GM19438 (cell line): ENCODE data around the gene PPIH.
A peak's percentile ranks its signal among the peaks of the same experiment; 100 is the strongest.
"Not testable (repeated sequence)": the region's sequence is repeated elsewhere in the genome, so short reads cannot be mapped to it uniquely, and the experiment has no call there.

Experiments
- ATAC-seq: cut with Tn5 transposase; IDR thresholded peaks from one replicate; pipeline ENCODE4 v1.9.1; 2021; ENCODE audit warnings: low read depth; ENCODE audit not compliant: unreplicated experiment

The PPIH gene

GRCh38 chr1:42681741-42682483 lies 23.7 kb downstream of the PPIH start, which contains the start of gene YBX1:
Gene YBX1 (plus strand): TSS chr1:42682418. CDS start chr1:42682566, 148 bp downstream.
- peak; percentile 89 for ATAC-seq

DNA sequence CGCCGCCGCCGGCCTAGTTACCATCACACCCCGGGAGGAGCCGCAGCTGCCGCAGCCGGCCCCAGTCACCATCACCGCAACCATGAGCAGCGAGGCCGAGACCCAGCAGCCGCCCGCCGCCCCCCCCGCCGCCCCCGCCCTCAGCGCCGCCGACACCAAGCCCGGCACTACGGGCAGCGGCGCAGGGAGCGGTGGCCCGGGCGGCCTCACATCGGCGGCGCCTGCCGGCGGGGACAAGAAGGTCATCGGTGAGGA lies 24.2 kb downstream of the PPIH start:
- peak; percentile 5 for ATAC-seq

DNA sequence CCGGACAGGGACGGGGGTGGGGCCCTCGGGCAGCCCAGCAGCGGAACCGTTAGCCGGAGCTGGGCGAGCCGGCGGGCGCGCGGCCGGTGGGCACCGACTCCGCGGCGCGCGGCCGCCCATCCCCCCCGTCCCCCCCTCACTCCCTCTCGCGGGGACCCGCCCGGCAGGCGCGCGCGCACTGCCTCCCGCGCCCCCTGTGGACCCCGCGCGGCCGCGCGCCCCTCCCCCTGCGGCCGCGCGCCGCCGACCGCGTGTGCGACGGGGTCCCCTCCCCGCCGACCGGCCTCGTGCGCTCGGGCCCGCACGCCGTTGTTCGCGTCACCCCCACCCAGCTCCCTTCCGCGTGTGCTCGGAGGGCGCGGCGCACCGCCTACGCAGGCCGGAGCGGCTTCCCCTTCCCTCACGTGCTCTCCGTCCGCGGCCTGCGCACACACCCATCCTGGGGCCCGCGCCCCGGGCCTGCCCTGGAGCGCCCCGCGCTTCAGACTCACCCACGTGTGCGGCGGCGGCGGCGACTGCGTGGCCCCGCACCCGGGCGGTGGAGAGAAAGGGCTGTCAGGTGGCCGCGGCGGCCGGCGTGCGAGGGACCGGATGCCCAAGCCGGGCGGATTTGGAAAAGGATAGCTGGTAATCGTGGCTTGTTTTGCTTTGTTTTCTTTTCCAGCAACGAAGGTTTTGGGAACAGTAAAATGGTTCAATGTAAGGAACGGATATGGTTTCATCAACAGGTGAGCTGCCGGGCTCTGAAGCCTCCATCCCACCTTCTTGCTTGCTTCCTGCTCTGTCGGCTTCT lies 24.7 kb downstream of the PPIH start:
- peak; percentile 41 for ATAC-seq

DNA sequence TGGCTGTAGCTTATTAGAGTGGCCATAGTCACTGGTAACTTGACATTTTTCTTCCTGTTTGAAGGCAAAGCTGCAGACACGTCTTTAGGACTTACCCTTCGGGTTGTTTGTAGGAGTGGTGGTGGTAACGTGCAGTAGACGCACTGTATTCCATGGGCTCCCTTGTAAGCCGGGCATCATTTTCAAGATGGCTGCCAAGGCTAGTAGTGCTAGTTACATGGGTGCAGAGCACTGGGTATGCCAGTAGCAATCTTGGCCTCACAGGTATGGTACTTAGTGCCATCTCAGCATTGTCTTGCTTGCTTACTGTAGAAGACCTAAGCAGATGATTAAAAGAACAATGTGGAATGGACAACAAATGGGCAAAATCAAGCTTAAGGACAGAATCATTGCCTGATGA lies 25.9 kb downstream of the PPIH start:
- no peak for ATAC-seq

DNA sequence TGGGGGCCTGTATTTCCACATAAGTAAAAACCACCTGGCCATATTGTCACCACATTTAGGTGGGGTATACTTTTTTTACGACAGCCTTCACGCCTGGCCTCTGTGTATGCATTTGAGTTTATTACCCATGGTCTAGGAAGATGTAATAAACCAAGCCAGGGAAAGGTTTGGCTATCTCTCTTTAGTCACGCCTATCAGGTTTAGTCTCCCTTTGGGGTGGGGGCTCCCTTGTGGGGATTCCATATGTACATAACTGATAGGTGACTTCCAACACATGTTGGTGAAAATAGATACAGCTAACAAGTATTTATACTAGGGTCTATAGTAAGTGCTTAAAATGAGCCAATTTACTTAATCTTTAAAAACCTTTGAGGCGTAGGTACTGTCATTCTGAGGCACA lies 28.2 kb downstream of the PPIH start:
- no peak for ATAC-seq

DNA sequence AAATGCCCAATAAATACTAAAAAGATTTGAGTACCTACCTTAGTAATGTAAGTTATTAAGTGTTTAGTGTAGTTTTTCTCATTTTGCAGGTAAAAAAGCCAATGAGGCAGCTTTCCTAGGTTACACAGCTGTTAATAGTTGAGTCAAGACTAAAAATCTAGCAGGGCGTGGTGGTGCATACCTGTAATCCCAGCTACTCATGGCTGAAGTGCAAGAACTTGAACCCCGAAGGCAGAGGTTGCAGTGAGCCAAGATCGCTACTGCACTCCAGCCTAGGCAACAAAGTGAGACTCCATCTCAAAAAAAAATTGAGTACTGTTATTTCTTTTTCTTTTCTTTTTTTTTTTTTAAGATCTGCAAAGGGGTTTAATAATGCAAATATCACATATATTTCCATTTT lies 31.7 kb downstream of the PPIH start:
- no peak for ATAC-seq

DNA sequence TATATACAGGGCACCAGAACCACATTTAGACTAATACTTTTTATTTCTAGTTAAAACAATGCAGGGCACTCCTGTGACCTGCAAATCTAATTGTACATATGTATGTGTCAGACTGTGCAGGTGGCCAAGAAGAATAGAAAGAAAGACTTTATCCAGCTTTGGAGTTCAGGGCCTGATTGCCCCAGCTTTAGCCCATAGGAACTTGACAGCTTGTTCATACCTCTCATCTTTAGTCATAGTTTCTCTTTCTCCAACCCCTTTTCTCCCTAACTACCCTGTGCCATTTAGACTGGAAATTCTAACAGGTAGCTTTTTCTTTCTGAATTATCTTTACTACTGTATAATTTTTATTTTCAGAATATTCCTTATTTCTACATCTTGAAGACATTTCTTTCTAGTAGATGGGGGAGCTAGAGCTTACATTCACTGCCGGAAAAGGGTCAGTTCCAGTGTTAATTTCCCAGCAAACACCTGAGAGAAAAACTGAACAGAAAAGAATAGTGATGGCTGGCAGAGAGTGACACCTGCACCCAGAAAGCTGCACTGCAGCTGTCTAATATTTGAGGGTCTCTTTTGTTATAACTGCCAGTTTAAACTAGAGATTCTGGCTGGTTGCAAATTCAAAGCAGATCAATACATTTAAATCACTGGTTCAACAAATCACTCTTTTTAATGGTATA lies 32.4 kb downstream of the PPIH start:
- ATAC-seq, result no peak

DNA sequence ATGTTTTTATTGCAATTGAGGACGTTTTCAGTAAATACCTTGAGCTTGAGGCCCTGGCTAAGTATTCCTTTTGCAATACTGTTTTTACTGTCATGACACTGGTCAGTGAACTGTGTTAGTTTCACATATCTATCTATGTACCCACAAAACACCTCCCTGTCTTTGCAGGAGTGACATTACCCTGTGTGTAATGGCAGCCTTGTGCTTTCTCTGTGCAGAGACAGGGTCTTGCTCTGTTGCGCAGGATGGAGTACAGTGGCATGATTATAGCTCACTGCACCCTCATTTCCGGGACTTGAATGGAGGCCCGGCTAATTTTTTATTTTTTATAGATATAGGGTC lies 32.9 kb downstream of the PPIH start:
- ATAC-seq, result no peak

GRCh38 chr1:42692461-42692860 lies 34.2 kb downstream of the PPIH start:
- no peak for ATAC-seq

GRCh38 chr1:42692911-42693310 lies 34.7 kb downstream of the PPIH start:
- ATAC-seq, result no peak

- ATAC-seq, result no peak
These were observed 40.0 kb downstream of the PPIH start for GRCh38 chr1:42698081-42698813.

DNA sequence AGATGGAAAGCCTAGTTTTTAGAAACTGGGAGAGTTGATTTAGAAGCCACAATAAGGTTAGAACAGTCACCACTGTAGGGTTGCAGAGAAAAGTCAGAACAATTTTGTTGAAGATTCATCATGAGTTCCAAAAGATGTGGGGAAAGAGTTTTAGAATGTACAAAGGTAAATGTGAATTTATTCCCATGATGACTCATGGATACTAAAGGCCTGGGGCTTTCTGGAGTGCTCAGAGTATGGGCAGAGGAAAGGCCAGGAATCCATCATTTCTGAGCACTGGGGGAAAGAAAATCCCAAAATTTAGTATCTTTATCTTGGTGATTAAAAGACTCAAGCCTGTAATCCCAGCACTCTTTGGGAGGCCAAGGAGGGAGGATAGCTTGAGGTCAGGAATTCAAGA lies 41.8 kb downstream of the PPIH start:
- no peak for ATAC-seq

- ATAC-seq, result no peak
These were observed 45.8 kb downstream of the PPIH start for GRCh38 chr1:42703888-42704464.

DNA sequence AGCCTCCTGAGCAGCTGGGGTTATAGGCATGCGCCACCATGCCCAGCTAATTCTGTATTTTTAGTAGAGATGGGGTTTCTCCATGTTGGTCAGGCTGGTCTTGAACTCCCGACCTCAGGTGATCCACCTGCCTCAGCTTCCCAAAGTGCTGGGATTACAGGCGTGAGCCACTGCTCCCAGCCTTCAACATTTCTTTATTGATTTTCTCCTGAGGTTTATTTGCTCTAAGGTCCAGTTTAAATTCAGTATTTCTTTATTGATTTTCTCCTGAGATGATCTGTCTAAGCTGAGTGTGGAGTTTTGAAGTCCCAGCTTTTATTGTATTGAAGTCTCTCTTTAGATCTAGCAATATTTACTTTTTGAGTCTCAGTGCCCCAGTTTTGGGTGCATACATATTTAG lies 54.6 kb downstream of the PPIH start:
- not testable (repeated sequence) for ATAC-seq

DNA sequence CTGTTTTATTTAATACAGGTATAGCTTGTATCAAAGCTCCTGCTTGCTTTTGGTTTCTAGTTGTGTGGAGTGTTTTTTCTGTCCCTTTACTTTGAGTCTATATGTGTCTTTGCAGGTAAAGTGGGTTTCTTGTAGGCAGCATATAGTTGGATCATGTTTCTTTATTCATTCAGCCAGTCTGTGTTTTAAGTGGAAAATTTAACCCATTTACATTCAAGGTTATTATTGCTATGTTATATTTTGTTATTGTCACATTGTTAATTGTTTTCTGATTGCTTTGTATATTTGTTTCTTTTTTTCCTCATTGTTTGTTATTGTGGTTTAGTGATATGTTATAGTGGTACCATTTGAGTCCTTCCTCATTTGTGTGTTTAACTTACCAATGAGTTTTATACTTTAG lies 55.1 kb downstream of the PPIH start:
- no peak for ATAC-seq

DNA sequence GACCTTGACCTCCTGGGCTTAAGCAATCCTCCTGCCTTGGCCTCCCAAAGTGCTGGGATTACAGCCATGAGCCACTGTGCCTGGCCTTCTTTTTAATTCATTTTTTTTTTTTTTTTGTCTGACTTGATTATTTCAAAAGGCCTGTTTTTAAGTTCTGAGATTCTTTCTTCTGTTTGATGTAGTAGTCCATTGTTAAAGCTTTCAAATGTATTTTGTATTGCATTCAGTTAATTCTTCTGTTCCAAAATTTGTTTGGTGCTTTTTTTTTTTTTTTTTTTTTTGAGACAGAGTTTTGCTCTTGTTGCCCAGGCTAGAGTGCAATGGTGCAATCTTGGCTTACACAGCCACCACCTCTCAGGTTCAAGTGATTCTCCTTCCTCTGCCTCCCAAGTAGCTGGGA lies 56.2 kb downstream of the PPIH start:
- not testable (repeated sequence) for ATAC-seq

GRCh38 chr1:42720868-42721267 lies 62.6 kb downstream of the PPIH start:
- no peak for ATAC-seq

DNA sequence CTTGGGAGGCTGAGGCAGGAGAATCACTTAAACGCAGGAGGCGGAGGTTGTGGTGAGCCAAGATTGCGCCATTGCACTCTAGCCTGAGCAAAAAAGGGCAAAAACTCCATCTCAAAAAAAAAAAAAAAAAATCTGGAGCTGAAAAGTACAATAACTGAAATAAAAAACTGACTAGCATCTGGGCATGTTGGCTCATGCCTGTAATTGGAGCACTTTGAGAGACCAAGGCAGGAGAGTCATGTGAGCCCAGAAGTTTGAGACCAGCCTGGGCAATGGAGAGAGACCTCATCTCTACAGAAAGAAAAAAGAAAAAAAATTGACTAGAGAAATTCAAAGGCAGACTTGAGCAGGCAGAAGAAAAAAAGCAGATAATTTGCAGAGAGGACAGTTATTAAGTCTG lies 63.7 kb downstream of the PPIH start:
- ATAC-seq, result no peak

DNA sequence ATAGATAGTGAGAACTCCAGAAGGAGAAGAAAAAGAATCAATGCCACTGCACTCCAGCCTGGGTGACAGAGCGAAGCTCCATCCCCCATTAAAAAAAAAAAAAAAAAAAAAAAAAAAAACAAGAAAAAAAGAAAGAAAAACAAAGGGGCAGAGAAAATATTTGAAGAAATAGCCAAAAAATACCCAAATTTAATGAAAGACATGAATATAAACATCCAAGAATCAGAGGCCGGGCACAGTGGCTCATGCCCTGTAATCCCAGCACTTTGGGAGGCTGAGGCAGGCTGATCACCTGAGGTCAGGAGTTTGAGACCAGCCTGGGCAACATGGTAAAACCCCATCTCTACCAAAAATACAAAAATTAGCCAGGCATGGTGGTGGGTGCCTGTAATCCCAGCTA lies 64.2 kb downstream of the PPIH start:
- not testable (repeated sequence) for ATAC-seq

- ATAC-seq, result no peak
These were observed 65.3 kb downstream of the PPIH start for GRCh38 chr1:42723511-42723910.

DNA sequence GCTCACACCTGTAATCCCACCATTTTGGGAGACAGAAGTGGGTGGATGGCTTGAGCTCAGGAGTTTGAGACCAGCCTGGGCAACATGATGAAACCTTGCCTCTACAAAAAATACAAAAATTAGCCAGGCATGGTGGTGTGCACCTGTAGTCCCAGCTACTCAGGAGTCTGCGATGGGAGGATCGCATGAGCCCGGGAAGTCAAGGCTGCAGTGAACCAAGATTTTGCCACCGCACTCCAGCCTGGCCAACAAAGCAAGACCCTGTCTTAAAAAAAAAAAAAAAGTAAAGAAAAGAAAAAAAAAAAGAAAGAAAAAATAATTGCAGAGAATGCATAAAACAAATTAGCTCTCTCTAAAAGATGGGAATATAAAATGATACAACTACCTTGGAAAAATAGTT lies 67.6 kb downstream of the PPIH start:
- ATAC-seq, result not testable (repeated sequence)
